HG03432 (cell line): ENCODE measurements around the gene TRIO.

Experiments used
- ATAC-seq: cut with Tn5 transposase; IDR thresholded peaks from one replicate; pipeline ENCODE4 v1.9.1; 2021; ENCODE audit warnings: mild to moderate bottlenecking, moderate library complexity; ENCODE audit not compliant: unreplicated experiment

Gene TRIO

GRCh38 chr5:14281746-14282181, 138.6 kb downstream of the TRIO start:
- ATAC-seq = peak; percentile 38

- no peak for ATAC-seq
Observed at GRCh38 chr5:14283139-14283538, 140.0 kb downstream of the TRIO start.

- ATAC-seq = no peak
Observed at GRCh38 chr5:14284392-14285148, 141.4 kb downstream of the TRIO start.

GRCh38 chr5:14286007-14286406, 142.9 kb downstream of the TRIO start:
- peak; percentile 7 for ATAC-seq

GRCh38 chr5:14286574-14287421, 143.7 kb downstream of the TRIO start:
- peak; percentile 93 for ATAC-seq

GRCh38 chr5:14292766-14293658, 149.9 kb downstream of the TRIO start:
- no peak for ATAC-seq

- ATAC-seq = no peak
Observed at GRCh38 chr5:14295610-14296009, 152.5 kb downstream of the TRIO start.

GRCh38 chr5:14296533-14297331, 153.6 kb downstream of the TRIO start:
- ATAC-seq = no peak

GRCh38 chr5:14297697-14298096, 154.6 kb downstream of the TRIO start:
- ATAC-seq = no peak

GRCh38 chr5:14298126-14298847, 155.1 kb downstream of the TRIO start:
- ATAC-seq = no peak

GRCh38 chr5:14299666-14300065, 156.5 kb downstream of the TRIO start:
- no peak for ATAC-seq

GRCh38 chr5:14301186-14301585, 158.0 kb downstream of the TRIO start:
- ATAC-seq = no peak

- no peak for ATAC-seq
Observed at GRCh38 chr5:14302330-14302729, 159.2 kb downstream of the TRIO start.

- no peak for ATAC-seq
Observed at GRCh38 chr5:14305045-14305444, 161.9 kb downstream of the TRIO start.

GRCh38 chr5:14306329-14306815, 163.2 kb downstream of the TRIO start:
- ATAC-seq = no peak

- ATAC-seq = no peak
Observed at GRCh38 chr5:14308384-14309154, 165.4 kb downstream of the TRIO start.

- no peak for ATAC-seq
Observed at GRCh38 chr5:14309199-14309598, 166.1 kb downstream of the TRIO start.

- no peak for ATAC-seq
Observed at GRCh38 chr5:14309878-14310531, 166.9 kb downstream of the TRIO start.
